Activated CD8-positive, alpha-beta memory T cell treated with anti-CD3 and anti-CD28 coated beads, Interleukin-2, amount 50 U/mL, for 4 hours (primary cell): ENCODE results near the gene BFSP1.

Experiments used
- DNase-seq: peaks from one replicate; pipeline ENCODE4 v3.0.0-alpha.2; 2020

The BFSP1 gene

GRCh38 chr20:17518339-17519052 is 12.7 kb downstream of the BFSP1 start:
- DNase-seq: no peak

DNA sequence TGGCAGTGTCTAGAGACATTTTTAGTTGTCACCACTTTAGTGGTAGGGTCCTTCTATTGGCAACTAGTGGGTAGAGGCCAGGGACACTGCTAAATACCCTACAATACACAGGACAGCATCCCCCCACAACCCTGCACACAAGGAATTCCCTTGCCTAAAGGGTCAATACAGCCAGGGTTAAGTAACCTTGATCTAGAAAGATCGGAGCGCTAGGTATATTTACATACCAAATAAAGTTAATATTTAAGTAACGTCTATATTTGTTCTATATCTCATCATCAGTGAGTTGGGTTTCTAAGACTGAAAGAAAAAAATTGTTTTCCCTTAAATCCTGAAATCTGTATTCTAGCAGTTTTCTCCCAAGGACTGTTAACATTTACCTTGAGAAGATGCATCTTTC is 16.1 kb downstream of the BFSP1 start:
- DNase-seq: no peak

- no peak for DNase-seq
These were observed 17.2 kb downstream of the BFSP1 start for GRCh38 chr20:17513939-17514338.

DNA sequence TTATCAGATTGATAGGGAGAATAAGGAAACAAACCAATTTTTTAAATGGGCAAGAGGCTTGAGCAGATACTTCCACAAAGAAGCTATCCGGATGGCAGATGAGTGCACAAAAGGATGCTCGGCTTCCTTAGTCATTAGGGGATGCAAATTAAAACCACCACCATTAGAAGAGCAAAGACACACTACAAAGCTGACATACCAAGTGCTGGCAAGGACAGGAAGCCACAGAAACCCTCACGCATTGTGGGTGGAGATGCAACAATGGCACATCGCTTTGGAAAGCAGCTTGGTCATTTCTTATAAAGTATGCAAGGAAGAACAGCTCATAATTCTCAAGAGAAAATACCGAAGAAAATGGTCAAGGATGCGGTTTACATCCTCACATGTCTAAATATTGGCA is 19.8 kb downstream of the BFSP1 start:
- DNase-seq: no peak

GRCh38 chr20:17510548-17510947 is 20.6 kb downstream of the BFSP1 start:
- no peak for DNase-seq

DNA sequence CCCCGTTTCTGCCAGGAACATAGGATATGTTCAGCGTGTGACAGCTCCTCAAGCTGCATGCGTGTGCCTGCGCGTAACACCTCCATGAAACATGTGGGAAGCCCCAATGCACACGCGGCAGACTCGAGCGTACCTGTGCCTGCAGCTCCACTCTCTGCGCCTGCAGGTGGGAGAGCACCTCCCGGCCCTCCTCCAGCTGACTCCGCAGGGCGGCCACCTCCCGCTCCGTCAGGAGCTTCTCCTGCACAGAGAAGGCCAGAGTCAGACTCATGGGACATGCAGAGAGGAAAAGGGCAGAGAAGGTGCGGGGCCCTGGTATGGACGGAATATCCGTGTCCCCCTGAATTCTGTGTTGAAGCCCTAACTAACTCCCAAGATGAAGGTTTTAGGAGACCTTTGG is 22.4 kb downstream of the BFSP1 start:
- no peak for DNase-seq

DNA sequence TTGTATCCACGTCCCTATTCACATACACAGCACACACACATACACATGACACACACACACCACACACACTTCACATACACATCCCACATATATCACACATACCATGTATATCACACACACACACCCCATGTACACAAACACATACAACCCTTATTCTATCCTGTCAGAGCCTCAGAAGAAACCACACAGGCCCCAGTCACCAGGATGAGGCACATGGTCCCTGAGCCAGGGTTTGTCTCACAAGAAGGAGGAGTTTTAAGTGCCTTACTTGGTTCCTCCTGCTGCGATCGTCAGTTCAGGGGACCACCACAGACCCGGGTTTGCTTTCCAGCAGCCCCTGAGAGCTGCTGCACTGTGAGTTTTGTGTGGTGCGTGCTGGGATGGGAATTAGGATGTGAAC is 23.6 kb downstream of the BFSP1 start:
- no peak for DNase-seq

- DNase-seq: no peak
These were observed 24.1 kb downstream of the BFSP1 start for GRCh38 chr20:17507032-17507431.

DNA sequence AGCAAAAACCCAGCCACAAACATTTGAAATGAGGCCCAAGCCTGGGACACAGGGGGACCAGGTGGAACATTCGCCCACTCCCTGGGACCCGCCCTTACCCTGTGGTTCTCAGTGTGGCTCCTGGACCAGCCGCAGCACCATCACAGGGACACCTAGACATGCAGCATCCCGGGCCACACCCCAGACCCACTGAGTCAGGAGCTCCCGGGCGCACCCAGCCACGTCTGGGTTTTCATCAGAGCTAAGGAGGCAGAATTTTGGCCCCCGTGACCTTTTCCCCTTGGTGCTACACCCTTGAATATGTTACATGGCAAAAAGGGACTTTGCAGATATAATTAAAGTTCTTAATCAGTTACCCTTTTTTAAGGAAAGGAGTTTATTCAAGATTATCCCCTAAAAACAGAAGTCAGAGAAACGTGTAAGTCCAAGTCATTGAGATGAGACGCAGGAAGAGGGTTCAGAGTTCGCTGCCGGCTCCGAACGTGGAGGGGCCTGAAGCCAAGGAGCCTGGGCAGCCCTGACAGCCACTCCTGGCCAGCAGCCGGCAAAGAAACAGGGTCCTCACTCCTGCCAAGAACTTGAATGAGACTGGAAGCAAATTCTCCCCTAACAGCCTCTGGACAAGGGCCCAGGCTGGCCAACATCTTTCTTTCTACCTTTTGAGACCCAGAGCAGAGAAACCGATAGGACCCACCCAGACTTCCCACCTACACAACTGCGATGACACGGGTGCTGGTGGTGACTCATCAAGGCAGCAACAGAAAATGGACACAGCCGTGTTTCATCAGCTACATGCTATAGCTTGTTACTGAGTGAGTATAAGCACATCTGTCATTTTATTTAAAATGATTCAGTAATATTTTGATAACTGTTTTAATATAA is 25.3 kb downstream of the BFSP1 start:
- DNase-seq: peak; percentile 69

- peak; percentile 35 for DNase-seq
These were observed 26.1 kb downstream of the BFSP1 start for GRCh38 chr20:17504898-17505635.

DNA sequence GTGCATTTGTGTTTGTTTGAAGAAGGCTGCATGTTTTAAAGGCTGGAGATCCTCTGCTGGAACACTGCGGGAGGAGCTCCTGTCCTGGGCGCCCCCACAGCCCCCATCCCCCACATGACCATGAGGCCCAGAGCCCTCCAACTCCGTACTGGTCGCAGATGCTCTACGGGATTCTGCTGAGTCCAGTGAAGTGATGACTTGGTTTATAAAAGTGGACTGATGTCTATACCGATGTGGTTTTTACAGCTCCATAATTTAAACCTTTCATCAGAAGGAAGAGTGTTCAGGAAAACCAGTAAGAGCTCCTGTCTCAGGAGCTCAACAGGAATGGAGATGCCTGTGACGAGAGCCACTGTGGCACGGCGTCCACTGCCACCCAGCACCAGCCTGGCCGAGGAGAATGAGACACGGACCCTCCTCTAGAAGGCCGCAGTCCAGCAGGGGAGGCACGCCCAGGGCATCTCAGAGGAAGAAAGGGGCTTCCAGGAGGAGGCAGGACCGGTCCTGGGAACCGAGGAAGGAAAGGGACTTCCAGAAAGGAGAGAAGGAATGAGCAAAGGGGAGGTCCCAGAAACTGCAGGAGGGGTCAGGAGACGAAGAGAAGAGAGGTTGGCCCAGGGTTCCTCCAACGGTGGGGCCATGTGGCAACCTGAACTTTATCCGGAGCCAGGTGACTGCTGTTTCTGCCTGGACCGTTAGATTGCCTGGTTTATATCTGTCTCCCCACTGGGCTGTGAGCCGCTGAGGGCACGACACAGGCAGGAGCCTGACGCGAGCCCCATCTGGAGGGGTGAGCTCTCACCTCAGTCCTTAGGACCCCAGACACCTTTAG is 26.9 kb downstream of the BFSP1 start:
- DNase-seq: no peak

DNA sequence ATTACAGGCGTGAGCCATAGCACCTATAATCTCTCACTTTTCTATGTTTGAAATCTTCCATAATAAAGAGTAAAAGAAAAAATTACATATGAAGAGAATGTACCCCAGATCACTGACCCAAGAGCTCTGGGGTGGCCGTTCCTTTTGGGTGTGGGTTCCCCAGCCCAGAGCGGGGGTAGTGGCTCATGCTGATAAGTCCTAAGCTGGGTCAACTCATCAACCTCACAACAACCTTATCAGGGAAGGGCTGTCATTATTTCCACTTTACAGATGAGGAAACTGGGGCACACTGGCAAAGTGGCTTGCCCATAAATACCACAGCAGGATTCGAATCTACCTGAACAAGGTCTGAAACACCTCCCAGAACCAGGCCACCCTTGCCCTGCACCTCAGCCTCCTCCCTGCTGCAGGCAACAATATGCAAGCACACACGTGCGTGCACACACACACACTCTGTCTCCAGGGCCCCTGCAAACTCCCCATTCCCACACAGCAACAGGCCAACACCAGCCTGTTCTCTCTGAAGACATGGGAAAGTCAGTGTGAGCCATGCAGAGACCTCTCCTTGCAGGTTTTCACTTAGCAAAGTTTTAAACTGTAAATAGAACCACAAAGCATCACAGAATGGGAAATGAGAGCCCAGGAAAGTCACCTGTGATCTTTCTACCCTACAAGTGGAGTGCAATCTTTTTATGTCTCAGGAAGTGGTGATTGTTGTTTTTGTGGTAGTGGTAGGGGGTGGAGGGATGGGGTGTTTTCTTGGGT is 27.7 kb downstream of the BFSP1 start:
- DNase-seq: no peak

GRCh38 chr20:17502105-17502504 is 29.1 kb downstream of the BFSP1 start:
- no peak for DNase-seq

DNA sequence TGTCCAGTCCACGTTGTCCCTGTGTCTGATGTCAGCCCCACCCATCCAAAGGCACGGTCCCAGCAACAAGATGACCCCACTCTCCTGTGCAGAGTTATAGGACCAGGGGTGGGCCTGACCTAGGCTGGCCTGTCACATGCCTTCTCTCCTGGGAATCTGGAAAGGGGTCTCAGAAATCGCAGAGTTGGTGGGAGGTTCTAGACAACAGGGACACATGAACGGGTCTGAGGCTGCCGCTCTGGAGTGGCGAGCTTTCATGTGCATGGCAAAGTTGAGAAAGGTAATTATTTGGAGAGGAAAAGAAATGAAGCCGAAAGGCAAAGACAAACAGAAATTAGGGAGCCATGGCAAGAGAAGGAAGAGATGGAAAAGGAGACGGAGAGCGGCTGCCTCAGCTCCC is 29.5 kb downstream of the BFSP1 start:
- no peak for DNase-seq

- DNase-seq: no peak
These were observed 30.4 kb downstream of the BFSP1 start for GRCh38 chr20:17500826-17501225.

DNA sequence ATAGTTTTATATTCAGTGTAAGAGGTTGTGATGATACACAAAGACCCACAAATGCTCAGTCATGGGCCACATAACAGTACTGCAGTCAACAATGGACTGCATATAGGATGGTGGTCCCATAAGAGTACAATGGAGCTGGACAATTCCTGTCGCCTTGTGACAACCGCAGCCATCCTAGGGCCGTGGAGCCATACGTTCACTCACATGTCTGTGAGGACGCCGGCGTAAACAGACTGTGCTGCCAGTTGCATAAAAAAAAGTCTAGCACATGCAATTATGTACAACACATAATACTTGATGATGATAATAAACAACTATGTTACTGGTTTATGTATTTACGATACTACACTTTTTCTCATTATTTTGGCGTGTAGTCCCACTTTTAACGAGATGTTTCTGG is 30.9 kb downstream of the BFSP1 start:
- no peak for DNase-seq

GRCh38 chr20:17499041-17499440 is 32.1 kb downstream of the BFSP1 start:
- no peak for DNase-seq

- no peak for DNase-seq
These were observed 32.5 kb downstream of the BFSP1 start for GRCh38 chr20:17498641-17499040.

- DNase-seq: no peak
These were observed 33.2 kb downstream of the BFSP1 start for GRCh38 chr20:17497821-17498580.

DNA sequence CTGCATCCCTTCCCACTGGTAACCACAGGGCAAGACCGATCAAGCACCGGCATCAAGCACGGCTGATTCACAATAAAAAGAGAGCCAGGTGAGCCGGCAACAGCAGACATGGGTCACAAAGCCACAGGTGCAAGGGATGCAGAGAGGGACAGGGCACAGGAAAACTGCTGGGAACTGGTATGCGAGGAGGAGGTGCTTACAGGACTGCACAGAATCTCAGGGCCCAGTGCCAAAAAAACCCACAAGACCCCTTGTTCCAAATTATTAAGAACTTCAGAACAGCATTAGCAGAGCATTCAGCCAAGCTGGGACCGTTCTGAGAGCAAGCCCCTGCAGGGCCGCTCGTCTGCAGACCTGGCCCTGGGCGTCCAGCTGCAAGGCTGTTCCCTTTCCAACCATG is 35.4 kb downstream of the BFSP1 start:
- no peak for DNase-seq

- no peak for DNase-seq
These were observed 37.0 kb downstream of the BFSP1 start for GRCh38 chr20:17494201-17494600.
